GM12878 (cell line): Measurements from ENCODE around the gene TM7SF3. TPM values are rescaled to one million over a fixed set of nuclear protein-coding genes. Genes with fewer than 3 reads are reported as not detected.

ENCODE experiments used
- ATAC-seq: fragments of 200-7000 bp; cut with Tn5 transposase; 3 replicates; pipeline ENCODE4 v1.9.1; 2020; ENCODE audit warnings: mild to moderate bottlenecking, moderate library complexity
- BruUV-seq: library from RNA; stranded (reverse); fragments of 400-500 nt; replicated peaks from 2 replicates; lab custom pipeline; 2021; lab: Mats Ljungman, UMichigan
- CTCF ChIA-PET: fragments of 300-600 bp; sonication (Branson Sonifier 250); formaldehyde crosslinking; extraction: SDS; loops from one replicate; lab custom pipeline; 2021; ENCODE audit warnings: inconsistent platforms; lab: Yijun Ruan, JAX
- POLR2A ChIA-PET: fragments of 350-600 bp; formaldehyde crosslinking; extraction: SDS; loops from one replicate; lab custom pipeline; 2021; ENCODE audit warnings: inconsistent platforms; lab: Charles Lee
- RAD21 ChIA-PET: fragments of 300-600 bp; sonication (Branson Sonifier 250); formaldehyde crosslinking; loops from one replicate; lab custom pipeline; 2023; ENCODE audit warnings: antibody characterized with exemption; ENCODE audit not compliant: unreplicated experiment; lab: Charles Lee
- SMC1A ChIA-PET: fragments of 300-600 bp; sonication (Branson Sonifier 250); formaldehyde crosslinking; loops from one replicate; lab custom pipeline; 2023; ENCODE audit not compliant: unreplicated experiment, uncharacterized antibody; lab: Charles Lee
- DNase-seq: peaks from one replicate; pipeline ENCODE4 v3.0.0-alpha.2; 2011; ENCODE audit warnings: low read depth, low spot score
- FAIRE-seq: peaks from 3 replicates; lab custom pipeline; 2011; peaks lifted over from hg19 to GRCh38; lab: Jason Lieb, UNC
- H2AFZ ChIP-seq: 2 replicates; pipeline ENCODE4 v1.6.0; 2011; ENCODE audit warnings: low read depth, low read length, control low read depth; ENCODE audit not compliant: control insufficient read depth
- H3K27ac ChIP-seq: 2 replicates; pipeline ENCODE4 v1.5.1; 2011; ENCODE audit warnings: control low read depth; ENCODE audit not compliant: control insufficient read depth, insufficient read depth
- H3K27me3 ChIP-seq, 2 experiments: replicated peaks in 1 of 2; 2 replicates each; pipeline versions ENCODE4 v1.6.0 to v1.6.1; 2011; ENCODE audit warnings: low read length in 1 of 2; ENCODE audit not compliant: control insufficient read depth in 2 of 2, insufficient read depth in 2 of 2
- H3K36me3 ChIP-seq, 2 experiments: 2 replicates each; pipeline ENCODE4 v1.5.1; 2011; ENCODE audit warnings: low read length in 1 of 2; ENCODE audit not compliant: control insufficient read depth in 2 of 2, insufficient read depth in 2 of 2
- H3K4me1 ChIP-seq: 2 replicates; pipeline ENCODE4 v1.6.1; 2011; ENCODE audit warnings: mild to moderate bottlenecking, low read length, moderate library complexity, mixed read lengths; ENCODE audit not compliant: control insufficient read depth, insufficient read depth
- H3K4me2 ChIP-seq: 2 replicates; pipeline ENCODE4 v1.6.0; 2011; ENCODE audit warnings: control low read depth; ENCODE audit not compliant: control insufficient read depth, insufficient read depth
- H3K4me3 ChIP-seq: fragments of 200-600 bp; sonication (generic); 2 replicates; pipeline ENCODE4 v1.5.1; 2016
- H3K79me2 ChIP-seq: 2 replicates; pipeline ENCODE4 v1.6.0; 2011; ENCODE audit warnings: low read length; ENCODE audit not compliant: control insufficient read depth, insufficient read depth
- H3K9ac ChIP-seq: 2 replicates; pipeline ENCODE4 v1.8.0; 2011; ENCODE audit warnings: low read length, control low read depth, mixed read lengths; ENCODE audit not compliant: control insufficient read depth, insufficient read depth
- H3K9me3 ChIP-seq: replicated peaks from 3 replicates; pipeline ENCODE4 v1.5.1; 2011; ENCODE audit warnings: mild to moderate bottlenecking, low read length; ENCODE audit not compliant: control insufficient read depth, insufficient read depth
- H4K20me1 ChIP-seq: 2 replicates; pipeline ENCODE4 v1.6.0; 2011; ENCODE audit not compliant: control insufficient read depth, insufficient read depth
- BHLHE40 ChIP-seq, 2 experiments: fragments of 450-650 bp in 1 of 2; IDR thresholded peaks; 2 replicates each; pipeline ENCODE4 v1.6.1; 2011 to 2017; ENCODE audit warnings: low read depth in 2 of 2, borderline replicate concordance in 1 of 2, improper control_type of control experiment in 1 of 2, low read length in 1 of 2, mild to moderate bottlenecking in 1 of 2
- BMI1 ChIP-seq: fragments of 450-650 bp; IDR thresholded peaks from 2 replicates; pipeline ENCODE4 v1.6.1; 2016; ENCODE audit warnings: mild to moderate bottlenecking, moderate library complexity, borderline replicate concordance
- CBX5 ChIP-seq: sonication (generic); IDR thresholded peaks from 2 replicates; pipeline ENCODE4 v1.6.1; 2016; ENCODE audit warnings: low read depth, moderate library complexity, mild to moderate bottlenecking, inconsistent platforms
- EGR1 ChIP-seq, 2 experiments: IDR thresholded peaks; 1 replicate in 1 of 2; 2 replicates in 1 of 2; pipeline ENCODE4 v1.6.1; 2011 to 2012; ENCODE audit warnings: low read depth in 2 of 2, low read length in 2 of 2, borderline replicate concordance in 1 of 2, mild to moderate bottlenecking in 1 of 2, moderate library complexity in 1 of 2
- ESRRA ChIP-seq: IDR thresholded peaks from 2 replicates; pipeline ENCODE4 v1.6.1; 2012; ENCODE audit warnings: mild to moderate bottlenecking, low read length, improper control_type of control experiment
- FOS ChIP-seq: IDR thresholded peaks from 3 replicates; pipeline ENCODE4 v1.6.1; 2011; ENCODE audit warnings: borderline replicate concordance; ENCODE audit not compliant: insufficient read length; ENCODE audit errors: extremely low read depth
- GATAD2B ChIP-seq: fragments of 450-650 bp; conservative IDR thresholded peaks from 2 replicates; pipeline ENCODE4 v1.6.1; 2017; ENCODE audit warnings: low read depth, mild to moderate bottlenecking, moderate library complexity
- JUNB ChIP-seq: IDR thresholded peaks from 2 replicates; pipeline ENCODE4 v1.6.1; 2016; ENCODE audit warnings: antibody characterized with exemption, mild to moderate bottlenecking
- NR2F1 ChIP-seq: fragments of 450-650 bp; conservative IDR thresholded peaks from 2 replicates; pipeline ENCODE4 v1.6.1; 2017; ENCODE audit warnings: mild to moderate bottlenecking
- PAX5 ChIP-seq: IDR thresholded peaks from 2 replicates; pipeline ENCODE4 v1.6.1; 2011; ENCODE audit warnings: low read depth, low read length, borderline replicate concordance
- SREBF2 ChIP-seq: IDR thresholded peaks from 2 replicates; pipeline ENCODE4 v1.6.1; 2012; ENCODE audit warnings: mild to moderate bottlenecking, low read length
- SRF ChIP-seq, 2 experiments: IDR thresholded peaks; 2 replicates each; pipeline ENCODE4 v1.6.1; 2011; ENCODE audit warnings: low read depth in 2 of 2, low read length in 2 of 2, mild to moderate bottlenecking in 1 of 2, moderate library complexity in 1 of 2
- ZBTB4 ChIP-seq: fragments of 450-650 bp; formaldehyde crosslinking; IDR thresholded peaks from 2 replicates; pipeline ENCODE4 v1.4.0; 2022; ENCODE audit warnings: mild to moderate bottlenecking, moderate library complexity
- ZNF622 ChIP-seq: fragments of 450-650 bp; IDR thresholded peaks from 2 replicates; pipeline ENCODE4 v1.6.1; 2017; ENCODE audit warnings: mild to moderate bottlenecking, inconsistent platforms
- WGBS: methylation state at CpG from one replicate; pipeline ENCODE4 v1.1.6; 2016; ENCODE audit warnings: low lambda C conversion rate; ENCODE audit not compliant: insufficient replicate concordance, insufficient coverage; ENCODE audit errors: missing lambda C conversion rate; 5-methylcytosine and 5-hydroxymethylcytosine counted together
- in situ Hi-C: fragments of 300-500 bp; cut with MboI; formaldehyde crosslinking; loops from 9 replicates; pipeline ENCODE4 v1.14.3; 2018; ENCODE audit warnings: mixed read lengths
- intact Hi-C: fragments of 100-400 bp; cut with micrococcal nuclease; formaldehyde crosslinking; loops from one replicate; pipeline ENCODE4 v1.14.2; 2022; ENCODE audit not compliant: unreplicated experiment
- polyA plus RNA-seq, 11 experiments: library from polyadenylated mRNA; depleted of rRNA in 4 of 11; unstranded in 6 of 11; stranded (reverse) in 5 of 11; fragments of >200 nt; fragmentation: Nextera tagmentation in 4 of 11; fragmentation: Illumina TruSeq in 1 of 11; extraction: Ambion mirVana in 4 of 11; extraction: Trizol in 1 of 11; gene quantifications; 1 replicate in 1 of 11; 2 replicates in 10 of 11; pipeline versions ENCODE4 v1.2.1 to v1.2.3, GENCODE V29; 2011 to 2016; ENCODE audit warnings: inconsistent platforms in 2 of 11, missing spikeins in 2 of 11, low read depth in 1 of 11
- total RNA-seq, 4 experiments: library from RNA; depleted of rRNA in 3 of 4; stranded (reverse); fragments of >200 nt in 3 of 4; fragmentation: Illumina TruSeq in 1 of 4; extraction: Trizol in 1 of 4; gene quantifications; 2 replicates each; pipeline versions ENCODE4 v1.2.1 to v1.2.3, GENCODE V29; 2013 to 2021

TM7SF3 gene
- total and polyA plus RNA-seq, 10 of the 15 experiments (the other 5 are each of a cell fraction or from before 2014, with no cell fraction given) = 31.4 to 341 (median 74.8) TPM

DNA sequence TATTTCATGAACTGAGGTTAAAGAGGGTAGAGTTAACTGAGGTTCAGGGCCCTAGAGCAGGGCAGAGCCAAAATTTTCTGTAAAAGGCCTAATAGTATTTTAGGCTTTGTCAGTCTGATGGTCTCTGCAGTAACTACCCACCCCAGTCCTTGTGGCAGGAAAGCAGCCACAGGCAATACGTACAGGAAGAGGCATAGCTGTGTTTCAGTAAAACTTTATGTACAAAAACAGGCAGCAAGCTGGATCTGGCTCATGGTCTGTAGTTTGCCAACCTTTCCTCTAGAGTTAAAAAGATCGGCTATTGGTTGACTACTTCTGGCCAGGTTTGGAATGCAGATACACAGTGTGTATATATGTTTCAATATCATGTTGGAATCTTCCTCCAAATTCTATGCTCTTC lies 17.2 kb downstream of the TM7SF3 start:
- Histone ChIP-seq H3K4me3 (no peak overlapping the region), H3K27ac (no peak overlapping the region), H3K27me3 (no peaks in the 10 kb centered on the region), H3K4me1 (no peaks in the 10 kb centered on the region; the same call in 1 of the 2 replicates), H4K20me1 (no peaks in the 10 kb centered on the region), H3K9ac (no peak overlapping the region), H2AFZ (no peak overlapping the region), H3K36me3 (peaks cover 6 to 24% of the 10 kb centered on the region in 2 experiments; a peak in 3 of 4 replicates), H3K9me3 (no peaks in the 10 kb centered on the region; the same call in 2 of the 3 replicates), H3K4me2 (no peak overlapping the region), H3K79me2 (peaks cover 4% of the 10 kb centered on the region)
- POLR2A ChIA-PET = interaction anchor here (0.9 kb wide), 1 partner anchor 25 kb away, joined by 3 read pairs; no protein-coding TSS in a partner anchor
- DNase-seq (no peak), FAIRE-seq (no peak), ATAC-seq (no peak)
- 94% methylated on average over 2 of the region's 2 CpGs for WGBS
- CTCF ChIA-PET = interaction anchor here (0.7 kb wide), 1 partner anchor 677 kb away, joined by 3 read pairs; no protein-coding TSS in a partner anchor
- RAD21 ChIA-PET = interaction anchor here (1.2 kb wide), 1 partner anchor 309 kb away, joined by 3 read pairs; no protein-coding TSS in a partner anchor
- SMC1A ChIA-PET = interaction anchor here (0.8 to 2.0 kb wide), 4 partner anchors 25 to 60 kb away, joined by 3 to 6 read pairs (median 4); no protein-coding TSS in a partner anchor
- intact Hi-C loops (no loop called here), in situ Hi-C loops (no loop called here)
- TF ChIP-seq FOS = no peak
- BruUV-seq = no TSS peak

GRCh38 chr12:26995706-26996105 lies 18.5 kb downstream of the TM7SF3 start:
- DNase-seq (no peak), FAIRE-seq (no peak)
- Histone ChIP-seq H3K9ac (no peak overlapping the region), H3K4me1 (no peaks in the 10 kb centered on the region; the same call in 1 of the 2 replicates), H3K36me3 (peaks cover 6 to 21% of the 10 kb centered on the region in 2 experiments; a peak in 3 of 4 replicates)
- in situ Hi-C loops = no loop called here
- TF ChIP-seq JUNB (no peak), CBX5 (no peak), SREBF2 (no peak), PAX5 (no peak), ZBTB4 (CRISPR knock-in tag) (no peak), SRF (IDR thresholded peaks at IDR 0.05; ENCODE audit: low read depth in 2 of 2, low read length in 2 of 2) (no peak), BHLHE40 (IDR thresholded peaks at IDR 0.05; ENCODE audit: borderline replicate concordance in 1 of 2, low read depth in 2 of 2, low read length in 1 of 2) (no peak), BMI1 (no peak), ZNF622 (no peak), NR2F1 (no peak), EGR1 (IDR thresholded peaks at IDR 0.05; ENCODE audit: borderline replicate concordance in 1 of 2, low read depth in 2 of 2, low read length in 2 of 2) (no peak), GATAD2B (no peak), ESRRA (no peak)
- TF ChIP-seq, all 136 proteins: peak for 0
- ChIA-PET RAD21 (interaction anchor here (0.6 to 1.1 kb wide), 2 partner anchors 19 to 141 kb away, joined by 3 read pairs; no protein-coding TSS in a partner anchor), CTCF (interaction anchor here (0.6 to 1.5 kb wide), 6 partner anchors 10 to 389 kb away, joined by 3 to 4 read pairs (median 3); no protein-coding TSS in a partner anchor), POLR2A (no interaction called here), SMC1A (interaction anchor here (1.0 to 2.0 kb wide), 3 partner anchors 24 to 69 kb away, joined by 3 to 6 read pairs (median 4); no protein-coding TSS in a partner anchor)
- no peaks in the 10 kb centered on the region; the same call in 2 of the 3 replicates for H3K9me3 ChIP-seq
- H3K79me2 ChIP-seq = no peaks in the 10 kb centered on the region; the same call in none of the 2 replicates
- ATAC-seq = no peak
- intact Hi-C loops = no loop called here
- no peak overlapping the region for H3K4me2 ChIP-seq
- H4K20me1 ChIP-seq = no peaks in the 10 kb centered on the region
- H3K4me3 ChIP-seq = no peak overlapping the region
- no peaks in the 10 kb centered on the region for H3K27me3 ChIP-seq
- BruUV-seq = no TSS peak
- H3K27ac ChIP-seq = no peak overlapping the region
- 66% methylated on average over 2 of the region's 2 CpGs for WGBS
- H2AFZ ChIP-seq = no peak overlapping the region
